ENCODE results near the gene CPXM2. TPM values are rescaled to one million over a fixed set of nuclear protein-coding genes. Genes with fewer than 3 reads are reported as not detected.

Gene CPXM2
- total RNA-seq, 1 experiment from 2014 or later = not detected

DNA sequence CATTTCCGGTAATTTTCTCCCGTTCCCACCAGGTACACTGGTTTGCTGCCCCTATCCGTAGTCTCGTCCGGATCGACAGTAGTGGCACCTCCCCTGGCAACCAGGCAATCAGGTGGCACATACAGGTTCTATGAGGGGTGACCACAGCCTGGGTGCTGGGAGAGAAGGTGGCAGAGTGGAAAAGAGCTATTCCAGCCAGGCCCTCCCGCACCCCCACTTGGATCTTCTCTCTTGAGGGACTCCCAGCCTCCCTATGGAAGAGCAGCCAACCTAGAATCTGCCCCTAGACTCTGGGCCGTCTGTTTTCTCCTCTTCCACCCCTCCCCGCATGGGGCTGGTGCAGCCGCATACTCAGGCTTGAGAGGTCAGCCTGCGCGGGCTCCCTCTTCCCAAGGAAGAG, 166.9 kb downstream of the CPXM2 start:
- no peaks in the 10 kb centered on the region for H3K36me3 ChIP-seq (ENCODE audit: low read depth, low read length)
- H3K9me3 ChIP-seq (ENCODE audit: low read length) = no peaks in the 10 kb centered on the region
- no peaks in the 10 kb centered on the region for H3K79me2 ChIP-seq (ENCODE audit: low read length)
- ChIA-PET POLR2A (ENCODE audit: unreplicated experiment) (no interaction called here), CTCF (no interaction called here)
- no peak overlapping the region for H2AFZ ChIP-seq (ENCODE audit: low read length)
- no peak overlapping the region for H3K4me3 ChIP-seq (ENCODE audit: low read length)
- TF ChIP-seq EZH2 (IDR thresholded peaks at IDR 0.05; ENCODE audit: low read length, unreplicated experiment) (no peak), EZH2phosphoT487 (IDR thresholded peaks at IDR 0.05; ENCODE audit: borderline replicate concordance, low read length) (no peak)
- TF ChIP-seq, protein P1, sequence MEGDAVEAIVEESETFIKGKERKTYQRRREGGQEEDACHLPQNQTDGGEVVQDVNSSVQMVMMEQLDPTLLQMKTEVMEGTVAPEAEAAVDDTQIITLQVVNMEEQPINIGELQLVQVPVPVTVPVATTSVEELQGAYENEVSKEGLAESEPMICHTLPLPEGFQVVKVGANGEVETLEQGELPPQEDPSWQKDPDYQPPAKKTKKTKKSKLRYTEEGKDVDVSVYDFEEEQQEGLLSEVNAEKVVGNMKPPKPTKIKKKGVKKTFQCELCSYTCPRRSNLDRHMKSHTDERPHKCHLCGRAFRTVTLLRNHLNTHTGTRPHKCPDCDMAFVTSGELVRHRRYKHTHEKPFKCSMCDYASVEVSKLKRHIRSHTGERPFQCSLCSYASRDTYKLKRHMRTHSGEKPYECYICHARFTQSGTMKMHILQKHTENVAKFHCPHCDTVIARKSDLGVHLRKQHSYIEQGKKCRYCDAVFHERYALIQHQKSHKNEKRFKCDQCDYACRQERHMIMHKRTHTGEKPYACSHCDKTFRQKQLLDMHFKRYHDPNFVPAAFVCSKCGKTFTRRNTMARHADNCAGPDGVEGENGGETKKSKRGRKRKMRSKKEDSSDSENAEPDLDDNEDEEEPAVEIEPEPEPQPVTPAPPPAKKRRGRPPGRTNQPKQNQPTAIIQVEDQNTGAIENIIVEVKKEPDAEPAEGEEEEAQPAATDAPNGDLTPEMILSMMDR (conservative IDR thresholded peaks at IDR 0.05; ENCODE audit: low read depth, low read length) = no peak
- no peak overlapping the region for H3K27ac ChIP-seq (ENCODE audit: low read length)
- ATAC-seq = no peak
- H4K20me1 ChIP-seq (ENCODE audit: low read length) = no peaks in the 10 kb centered on the region
- no peak overlapping the region for H3K4me2 ChIP-seq (ENCODE audit: low read length)
- peaks cover 12% of the 10 kb centered on the region; the same call in 1 of the 2 replicates for H3K27me3 ChIP-seq (ENCODE audit: low read length)
- no peaks in the 10 kb centered on the region for H3K4me1 ChIP-seq (ENCODE audit: insufficient read depth, low read length)
- no TSS peak for BruUV-seq (replicated peaks)
- H3F3A ChIP-seq (ENCODE audit: low read length, unreplicated experiment) = no peaks in the 10 kb centered on the region
- no peaks in the 10 kb centered on the region for H3K9me2 ChIP-seq (replicated peaks; ENCODE audit: low read length)
- no peak overlapping the region for H3K9ac ChIP-seq (ENCODE audit: low read length)
- intact Hi-C loops (cut with micrococcal nuclease) = no loop called here
- DNase-seq = no peak

DNA sequence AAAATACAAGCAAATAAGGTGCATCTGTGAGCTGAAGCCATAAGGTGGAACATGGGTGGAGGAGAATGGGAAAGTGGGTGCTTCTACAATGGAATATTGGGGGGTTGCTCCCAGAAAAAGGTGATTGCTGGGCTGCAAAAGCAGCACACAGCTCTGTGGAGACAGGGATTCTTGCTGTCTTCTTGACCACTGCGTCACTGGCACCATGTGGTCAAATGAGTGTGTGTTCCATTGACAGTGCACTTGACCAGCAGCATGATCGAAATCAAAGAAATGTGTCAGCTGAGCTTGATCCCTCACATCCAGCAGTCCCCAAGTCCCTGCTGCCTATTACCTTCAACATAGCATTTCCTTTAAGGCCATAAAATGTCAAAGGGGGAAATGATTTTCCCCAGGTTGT, 169.3 kb downstream of the CPXM2 start:
- no TSS peak for BruUV-seq (replicated peaks)

DNA sequence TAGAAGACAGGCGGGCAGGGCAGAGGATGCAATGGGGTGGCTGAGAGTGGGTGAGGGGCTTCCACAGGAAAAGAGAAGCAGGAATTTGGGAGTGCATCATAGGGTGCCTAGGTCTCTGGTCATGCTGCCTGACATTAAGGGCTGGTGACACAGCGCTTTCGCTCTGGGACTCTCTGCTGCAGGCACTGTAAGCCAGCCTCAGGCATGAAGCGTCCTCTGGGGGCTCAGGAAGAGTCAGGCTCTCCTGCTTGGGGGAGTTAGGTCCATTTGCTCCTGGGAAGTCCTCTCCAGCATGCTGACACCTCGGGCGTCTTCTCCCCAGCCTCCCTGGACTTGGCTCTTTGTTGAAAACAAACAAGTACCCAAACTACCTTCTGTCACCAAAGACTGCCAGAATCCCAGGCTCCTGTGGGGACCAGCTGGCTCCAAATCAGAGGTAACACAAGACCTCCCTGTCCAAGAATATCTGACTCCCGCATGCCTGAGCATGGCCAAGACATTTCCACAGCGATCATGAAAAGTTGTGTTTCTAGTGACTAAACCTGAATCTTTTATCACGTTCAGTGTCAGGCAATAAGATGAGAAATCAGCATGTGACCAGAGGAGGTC, 170.1 kb downstream of the CPXM2 start:
- Histone ChIP-seq H3K36me3 (ENCODE audit: low read depth, low read length) (no peaks in the 10 kb centered on the region), H3K27ac (ENCODE audit: low read length) (no peak overlapping the region), H3F3A (ENCODE audit: low read length, unreplicated experiment) (no peaks in the 10 kb centered on the region), H3K4me2 (ENCODE audit: low read length) (no peak overlapping the region), H3K27me3 (ENCODE audit: low read length) (peaks cover 12% of the 10 kb centered on the region; the same call in 1 of the 2 replicates), H2AFZ (ENCODE audit: low read length) (no peak overlapping the region), H3K4me1 (ENCODE audit: insufficient read depth, low read length) (no peaks in the 10 kb centered on the region), H3K9me2 (replicated peaks; ENCODE audit: low read length) (no peaks in the 10 kb centered on the region), H3K9ac (ENCODE audit: low read length) (no peak overlapping the region), H3K4me3 (ENCODE audit: low read length) (no peak overlapping the region), H3K9me3 (ENCODE audit: low read length) (no peaks in the 10 kb centered on the region), H3K79me2 (ENCODE audit: low read length) (no peaks in the 10 kb centered on the region), H4K20me1 (ENCODE audit: low read length) (no peaks in the 10 kb centered on the region)
- BruUV-seq (replicated peaks) = no TSS peak
- ChIA-PET POLR2A (ENCODE audit: unreplicated experiment) (no interaction called here), CTCF (no interaction called here)
- ATAC-seq (no peak), DNase-seq (no peak)
- intact Hi-C loops (cut with micrococcal nuclease) = no loop called here
- TF ChIP-seq EZH2phosphoT487 (IDR thresholded peaks at IDR 0.05; ENCODE audit: borderline replicate concordance, low read length) (no peak), EZH2 (IDR thresholded peaks at IDR 0.05; ENCODE audit: low read length, unreplicated experiment) (no peak)
- TF ChIP-seq, protein P1 (conservative IDR thresholded peaks at IDR 0.05; ENCODE audit: low read depth, low read length) = no peak

More for the DNA sequence above, 169.3 kb downstream of the CPXM2 start:
- H2AFZ ChIP-seq (ENCODE audit: low read length) = no peak overlapping the region
- no peaks in the 10 kb centered on the region for H3F3A ChIP-seq (ENCODE audit: low read length, unreplicated experiment)
- DNase-seq (no peak), ATAC-seq (no peak)
- no peak overlapping the region for H3K4me3 ChIP-seq (ENCODE audit: low read length)
- no peak overlapping the region for H3K27ac ChIP-seq (ENCODE audit: low read length)
- intact Hi-C loops (cut with micrococcal nuclease) = no loop called here
- no peak overlapping the region for H3K4me2 ChIP-seq (ENCODE audit: low read length)
- peaks cover 12% of the 10 kb centered on the region; the same call in 1 of the 2 replicates for H3K27me3 ChIP-seq (ENCODE audit: low read length)
- H4K20me1 ChIP-seq (ENCODE audit: low read length) = no peaks in the 10 kb centered on the region
- no peaks in the 10 kb centered on the region for H3K79me2 ChIP-seq (ENCODE audit: low read length)
- no peaks in the 10 kb centered on the region for H3K36me3 ChIP-seq (ENCODE audit: low read depth, low read length)
- ChIA-PET CTCF (no interaction called here), POLR2A (ENCODE audit: unreplicated experiment) (no interaction called here)
- H3K9me2 ChIP-seq (replicated peaks; ENCODE audit: low read length) = no peaks in the 10 kb centered on the region
- H3K9me3 ChIP-seq (ENCODE audit: low read length) = no peaks in the 10 kb centered on the region
- TF ChIP-seq EZH2phosphoT487 (IDR thresholded peaks at IDR 0.05; ENCODE audit: borderline replicate concordance, low read length) (no peak), EZH2 (IDR thresholded peaks at IDR 0.05; ENCODE audit: low read length, unreplicated experiment) (no peak)
- TF ChIP-seq, protein P1 (conservative IDR thresholded peaks at IDR 0.05; ENCODE audit: low read depth, low read length) = no peak
- H3K9ac ChIP-seq (ENCODE audit: low read length) = no peak overlapping the region
- no peaks in the 10 kb centered on the region for H3K4me1 ChIP-seq (ENCODE audit: insufficient read depth, low read length)
